PFSK-1 (cell line): ENCODE results near the gene PRMT1.

Experiments
- POLR2AphosphoS5 ChIP-seq: IDR thresholded peaks from 2 replicates; pipeline ENCODE4 v1.6.1; 2012; ENCODE audit warnings: low read depth, mild to moderate bottlenecking, control low read depth, low read length, moderate library complexity
- TF ChIP-seq, protein P1 (sequence below), 2 experiments: IDR thresholded peaks; 2 replicates each; pipeline versions ENCODE4 v1.6.1 to v1.8.0; 2011 to 2012; ENCODE audit warnings: low read depth in 2 of 2, low read length in 2 of 2, control low read depth in 1 of 2, inconsistent platforms in 1 of 2, mild to moderate bottlenecking in 1 of 2, moderate library complexity in 1 of 2; ENCODE audit not compliant: insufficient read depth in 1 of 2

GRCh38 chr19:49655570-49656455 lies 21.3 kb upstream of the PRMT1 start:
- TF ChIP-seq, protein P1, sequence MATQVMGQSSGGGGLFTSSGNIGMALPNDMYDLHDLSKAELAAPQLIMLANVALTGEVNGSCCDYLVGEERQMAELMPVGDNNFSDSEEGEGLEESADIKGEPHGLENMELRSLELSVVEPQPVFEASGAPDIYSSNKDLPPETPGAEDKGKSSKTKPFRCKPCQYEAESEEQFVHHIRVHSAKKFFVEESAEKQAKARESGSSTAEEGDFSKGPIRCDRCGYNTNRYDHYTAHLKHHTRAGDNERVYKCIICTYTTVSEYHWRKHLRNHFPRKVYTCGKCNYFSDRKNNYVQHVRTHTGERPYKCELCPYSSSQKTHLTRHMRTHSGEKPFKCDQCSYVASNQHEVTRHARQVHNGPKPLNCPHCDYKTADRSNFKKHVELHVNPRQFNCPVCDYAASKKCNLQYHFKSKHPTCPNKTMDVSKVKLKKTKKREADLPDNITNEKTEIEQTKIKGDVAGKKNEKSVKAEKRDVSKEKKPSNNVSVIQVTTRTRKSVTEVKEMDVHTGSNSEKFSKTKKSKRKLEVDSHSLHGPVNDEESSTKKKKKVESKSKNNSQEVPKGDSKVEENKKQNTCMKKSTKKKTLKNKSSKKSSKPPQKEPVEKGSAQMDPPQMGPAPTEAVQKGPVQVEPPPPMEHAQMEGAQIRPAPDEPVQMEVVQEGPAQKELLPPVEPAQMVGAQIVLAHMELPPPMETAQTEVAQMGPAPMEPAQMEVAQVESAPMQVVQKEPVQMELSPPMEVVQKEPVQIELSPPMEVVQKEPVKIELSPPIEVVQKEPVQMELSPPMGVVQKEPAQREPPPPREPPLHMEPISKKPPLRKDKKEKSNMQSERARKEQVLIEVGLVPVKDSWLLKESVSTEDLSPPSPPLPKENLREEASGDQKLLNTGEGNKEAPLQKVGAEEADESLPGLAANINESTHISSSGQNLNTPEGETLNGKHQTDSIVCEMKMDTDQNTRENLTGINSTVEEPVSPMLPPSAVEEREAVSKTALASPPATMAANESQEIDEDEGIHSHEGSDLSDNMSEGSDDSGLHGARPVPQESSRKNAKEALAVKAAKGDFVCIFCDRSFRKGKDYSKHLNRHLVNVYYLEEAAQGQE (IDR thresholded peaks at IDR 0.05; ENCODE audit: insufficient read depth in 1 of 2, low read depth in 2 of 2, low read length in 2 of 2) = no peak
- TF ChIP-seq POLR2AphosphoS5 = no peak
